HG02943 (cell line): ENCODE measurements around the gene BSG.

ENCODE experiments used
- ATAC-seq: cut with Tn5 transposase; IDR thresholded peaks from one replicate; pipeline ENCODE4 v1.9.1; 2021; ENCODE audit warnings: mild to moderate bottlenecking, low read depth, moderate library complexity; ENCODE audit not compliant: unreplicated experiment

The BSG gene

DNA sequence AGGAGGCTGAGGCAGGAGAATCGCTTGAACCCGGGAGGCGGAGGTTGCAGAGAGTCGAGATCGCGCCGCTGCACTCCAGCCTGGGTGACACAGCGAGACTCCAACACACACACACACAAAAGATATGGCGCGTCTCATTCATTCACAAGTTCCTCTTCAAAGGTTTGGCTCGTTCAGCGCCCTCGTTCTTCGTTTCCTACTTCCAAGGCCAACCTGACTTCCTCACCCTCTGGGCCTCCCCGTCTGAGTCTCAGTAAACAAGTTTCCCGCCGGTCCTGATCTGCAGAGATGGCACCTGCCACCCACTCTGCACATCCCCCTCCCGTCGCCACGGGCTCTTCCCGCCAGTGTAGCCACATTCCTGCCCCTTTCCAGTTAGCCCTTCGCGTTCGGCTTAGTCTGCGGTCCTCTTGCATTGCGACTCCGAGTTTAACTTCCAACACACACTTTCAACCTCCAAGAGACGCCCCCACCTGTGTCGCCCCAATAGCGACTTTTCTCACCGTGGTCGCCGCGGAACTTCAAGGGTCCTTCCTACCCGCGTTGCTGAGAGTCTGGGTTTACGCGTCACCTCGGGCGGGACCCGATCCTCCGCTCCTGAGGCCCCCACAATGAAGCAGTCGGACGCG, 1.3 kb upstream of the BSG start:
- ATAC-seq, result no peak

DNA sequence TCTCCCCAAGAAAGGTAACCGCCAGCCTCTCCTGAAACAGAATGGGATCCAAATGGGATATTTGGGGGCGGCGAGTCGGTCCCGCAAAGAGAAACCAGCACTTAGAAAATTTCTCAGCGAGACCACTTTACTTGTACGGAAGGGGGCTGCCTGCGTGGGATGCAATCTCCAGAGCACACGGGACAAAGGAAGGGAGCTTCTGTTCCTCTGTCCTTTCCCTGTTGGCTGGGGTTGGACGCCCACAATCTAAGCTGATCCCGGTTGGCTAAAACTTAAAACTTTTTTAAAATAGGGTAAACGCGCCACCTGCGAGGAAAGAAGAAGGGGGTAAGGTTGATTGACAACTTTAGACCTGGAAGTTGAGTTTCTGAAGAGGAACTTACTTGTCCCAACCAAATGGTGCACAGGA, 826 bp upstream of the BSG start:
- ATAC-seq, result no peak

DNA sequence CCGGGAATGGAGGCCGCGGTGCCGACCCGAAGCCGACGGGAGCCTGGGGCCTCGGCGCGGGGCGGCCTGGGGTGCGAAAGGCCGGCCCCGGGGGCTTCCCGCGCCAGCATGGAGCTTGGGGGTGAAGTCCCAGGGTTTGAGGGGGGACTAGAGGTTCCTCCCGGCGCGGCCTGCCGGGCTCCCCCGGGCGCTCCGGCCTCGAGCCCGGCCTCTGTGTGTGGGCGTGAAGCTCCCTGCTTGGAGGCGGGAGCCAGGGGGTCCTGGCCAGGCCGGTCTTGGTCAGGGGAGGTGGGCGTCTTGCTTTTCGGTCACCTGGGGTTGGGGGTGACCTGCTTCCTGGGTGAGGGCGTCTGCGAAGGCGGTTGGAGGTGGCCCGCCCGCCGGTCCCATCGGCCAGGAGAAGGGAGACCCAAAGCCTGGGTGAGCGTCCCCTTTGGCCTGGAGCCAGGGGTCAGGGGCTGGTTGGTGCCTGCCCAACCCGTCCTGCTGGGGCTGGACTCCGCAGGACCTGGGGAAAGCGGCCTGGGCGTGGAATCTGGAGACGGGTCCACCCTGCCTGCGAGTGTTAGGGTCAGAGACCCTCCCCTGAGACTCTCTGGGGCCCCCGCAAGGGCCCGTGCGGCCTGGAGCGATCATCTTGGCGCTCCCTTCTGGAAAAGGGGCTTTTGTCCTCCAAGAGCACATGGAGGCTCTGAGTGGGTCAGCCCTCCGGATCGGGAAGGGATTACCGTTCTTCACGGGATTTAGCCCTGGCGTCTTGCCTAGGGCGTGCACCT, 535 bp downstream of the BSG start:
- peak; percentile 14 for ATAC-seq

DNA sequence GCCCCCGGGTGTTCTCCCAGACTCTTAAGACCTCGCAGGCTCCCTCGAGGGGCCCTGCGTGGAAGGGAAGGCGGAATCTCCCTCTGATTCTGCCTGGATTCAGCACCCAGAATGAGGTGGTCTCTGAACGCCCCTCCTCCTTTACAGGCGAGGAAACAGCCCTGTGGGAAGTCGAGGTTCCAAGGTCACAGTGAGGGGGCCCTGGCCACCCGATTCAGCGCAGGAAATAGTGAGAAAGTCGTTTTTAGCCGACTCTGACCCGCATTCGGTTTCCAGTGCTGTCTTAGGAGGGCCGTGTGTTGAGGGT, 1.1 kb downstream of the BSG start:
- ATAC-seq, result no peak

- no peak for ATAC-seq
Measured at GRCh38 chr19:574658-575526, 2.5 kb downstream of the BSG start.

- no peak for ATAC-seq
Measured at GRCh38 chr19:575527-576506, 3.4 kb downstream of the BSG start.

GRCh38 chr19:576768-577438, 4.5 kb downstream of the BSG start:
- no peak for ATAC-seq

DNA sequence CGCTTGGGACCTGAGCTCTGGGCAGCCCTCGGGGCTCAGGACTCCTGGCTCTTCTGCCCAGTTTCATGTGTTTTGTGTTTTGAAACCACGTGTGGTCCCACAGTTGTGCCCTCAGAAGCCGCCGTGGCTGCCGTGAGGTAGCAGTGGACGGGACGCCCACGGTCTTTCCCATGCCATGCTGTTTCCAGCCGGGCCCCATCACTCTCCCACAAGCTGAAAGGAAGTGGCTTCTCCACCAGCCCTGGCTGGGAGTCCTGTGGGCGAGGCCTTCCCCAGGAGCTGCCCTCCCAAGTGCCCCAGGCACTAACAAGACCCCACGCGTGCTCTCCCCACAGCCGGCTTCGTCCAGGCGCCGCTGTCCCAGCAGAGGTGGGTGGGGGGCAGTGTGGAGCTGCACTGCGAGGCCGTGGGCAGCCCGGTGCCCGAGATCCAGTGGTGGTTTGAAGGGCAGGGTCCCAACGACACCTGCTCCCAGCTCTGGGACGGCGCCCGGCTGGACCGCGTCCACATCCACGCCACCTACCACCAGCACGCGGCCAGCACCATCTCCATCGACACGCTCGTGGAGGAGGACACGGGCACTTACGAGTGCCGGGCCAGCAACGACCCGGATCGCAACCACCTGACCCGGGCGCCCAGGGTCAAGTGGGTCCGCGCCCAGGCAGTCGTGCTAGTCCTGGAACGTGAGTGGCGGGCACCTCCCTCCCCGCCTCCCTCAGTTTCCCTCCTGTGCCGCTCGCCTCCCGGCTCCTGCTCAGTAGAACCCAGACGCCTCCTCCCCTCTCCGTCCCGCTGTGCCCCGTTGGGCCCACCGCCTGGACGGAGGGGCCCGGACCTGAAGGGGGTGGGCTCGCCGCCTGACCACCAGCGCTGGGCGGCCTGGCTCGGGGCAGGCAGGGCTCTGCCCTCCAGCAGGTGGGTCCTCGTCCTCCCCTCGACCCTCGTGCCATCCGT, 5.3 kb downstream of the BSG start:
- no peak for ATAC-seq

DNA sequence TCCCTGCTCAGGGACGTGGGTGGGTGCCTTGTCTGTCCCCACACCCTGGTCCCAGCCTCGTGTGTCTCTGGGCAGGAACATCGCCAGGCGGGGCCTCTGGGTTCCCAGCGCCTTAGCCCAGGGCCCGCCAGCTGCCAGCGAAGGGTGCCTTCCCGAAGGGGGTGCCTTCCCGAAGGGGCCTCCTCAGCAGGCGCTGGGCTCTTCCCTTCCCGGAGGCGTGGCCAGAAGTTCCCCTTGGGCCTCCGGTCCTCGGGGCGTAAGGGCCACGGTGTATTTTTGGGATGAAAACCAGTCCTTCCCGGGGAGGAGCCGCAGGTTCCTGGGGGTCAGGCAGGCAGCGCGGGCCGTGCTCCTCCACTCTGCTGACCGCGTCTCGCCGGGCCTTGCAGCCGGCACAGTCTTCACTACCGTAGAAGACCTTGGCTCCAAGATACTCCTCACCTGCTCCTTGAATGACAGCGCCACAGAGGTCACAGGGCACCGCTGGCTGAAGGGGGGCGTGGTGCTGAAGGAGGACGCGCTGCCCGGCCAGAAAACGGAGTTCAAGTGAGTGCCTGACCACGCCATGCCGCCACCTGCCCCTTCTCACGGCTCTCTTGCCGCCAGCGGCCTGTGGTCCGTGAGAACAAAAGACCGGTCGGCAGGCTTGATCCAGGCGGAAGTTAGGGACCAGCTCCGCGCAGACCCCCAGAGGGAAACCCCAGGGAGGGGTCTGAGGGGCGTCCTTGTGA, 6.9 kb downstream of the BSG start:
- no peak for ATAC-seq

GRCh38 chr19:579842-580155, 7.4 kb downstream of the BSG start:
- no peak for ATAC-seq

GRCh38 chr19:580274-580835, 8.0 kb downstream of the BSG start:
- ATAC-seq, result no peak

DNA sequence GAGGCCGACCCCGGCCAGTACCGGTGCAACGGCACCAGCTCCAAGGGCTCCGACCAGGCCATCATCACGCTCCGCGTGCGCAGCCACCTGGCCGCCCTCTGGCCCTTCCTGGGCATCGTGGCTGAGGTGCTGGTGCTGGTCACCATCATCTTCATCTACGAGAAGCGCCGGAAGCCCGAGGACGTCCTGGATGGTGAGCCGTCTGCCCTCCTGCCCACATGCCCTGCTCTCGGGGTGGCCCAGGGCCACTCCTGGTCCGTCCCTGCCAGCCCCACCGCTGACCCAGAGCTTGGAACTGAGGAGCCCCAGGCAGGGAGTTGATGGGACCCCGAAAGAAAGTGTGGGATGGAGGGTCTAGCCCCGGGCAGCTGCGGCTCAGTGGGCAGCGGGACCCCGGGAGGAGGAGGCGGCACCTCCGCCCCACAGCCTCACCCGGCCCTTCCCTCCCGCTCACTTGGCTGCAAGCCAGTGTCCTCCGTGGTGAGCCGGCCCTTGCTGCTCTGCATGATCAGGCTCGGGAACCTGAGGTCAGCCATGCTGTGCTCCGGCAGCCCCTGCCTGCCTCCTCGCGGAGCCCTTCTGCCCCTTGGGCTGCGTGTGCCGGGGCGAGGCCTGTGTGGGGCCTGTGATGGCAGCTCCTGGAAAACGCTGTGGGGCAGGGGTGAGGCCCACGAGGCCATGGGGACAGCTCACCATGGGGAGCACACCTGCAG, 9.2 kb downstream of the BSG start:
- ATAC-seq, result no peak

DNA sequence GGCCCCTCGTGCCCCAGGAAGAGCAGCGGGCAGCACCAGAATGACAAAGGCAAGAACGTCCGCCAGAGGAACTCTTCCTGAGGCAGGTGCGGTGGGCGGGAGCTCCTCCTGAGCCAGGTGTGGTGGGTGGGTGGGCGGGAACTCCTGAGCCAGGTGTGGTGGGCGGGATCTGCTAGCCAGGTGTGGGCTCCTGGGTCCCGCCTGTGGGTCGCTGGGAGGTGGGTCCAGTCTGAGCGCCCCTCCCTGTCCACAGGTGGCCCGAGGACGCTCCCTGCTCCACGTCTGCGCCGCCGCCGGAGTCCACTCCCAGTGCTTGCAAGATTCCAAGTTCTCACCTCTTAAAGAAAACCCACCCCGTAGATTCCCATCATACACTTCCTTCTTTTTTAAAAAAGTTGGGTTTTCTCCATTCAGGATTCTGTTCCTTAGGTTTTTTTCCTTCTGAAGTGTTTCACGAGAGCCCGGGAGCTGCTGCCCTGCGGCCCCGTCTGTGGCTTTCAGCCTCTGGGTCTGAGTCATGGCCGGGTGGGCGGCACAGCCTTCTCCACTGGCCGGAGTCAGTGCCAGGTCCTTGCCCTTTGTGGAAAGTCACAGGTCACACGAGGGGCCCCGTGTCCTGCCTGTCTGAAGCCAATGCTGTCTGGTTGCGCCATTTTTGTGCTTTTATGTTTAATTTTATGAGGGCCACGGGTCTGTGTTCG, 10.3 kb downstream of the BSG start:
- ATAC-seq, result no peak

- ATAC-seq, result no peak
Measured at GRCh38 chr19:583198-583967, 11.0 kb downstream of the BSG start.

DNA sequence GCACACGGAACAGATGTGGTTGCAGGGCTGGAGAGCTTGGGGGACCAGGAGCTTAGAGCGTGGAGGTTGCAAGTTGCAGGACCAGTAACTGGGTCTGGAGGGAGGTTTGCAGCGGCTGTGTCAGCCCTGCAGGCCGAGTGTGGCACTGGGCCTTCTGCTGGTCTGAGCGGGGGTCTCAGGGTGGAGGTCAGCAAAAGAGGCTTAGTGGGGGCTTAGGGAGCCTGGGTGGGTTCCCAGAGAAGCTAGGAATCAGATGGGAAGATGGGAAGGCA, 11.5 kb downstream of the BSG start:
- ATAC-seq, result no peak
